SH-SY5Y (cell line): ENCODE measurements around the gene ZNF695.

Experiments used
- GATA2 ChIP-seq: IDR thresholded peaks from 2 replicates; pipeline ENCODE4 v1.6.1; 2011; ENCODE audit warnings: mild to moderate bottlenecking, low read depth, low read length
- GATA3 ChIP-seq: IDR thresholded peaks from 2 replicates; pipeline ENCODE4 v1.6.1; 2011; ENCODE audit warnings: low read depth, mild to moderate bottlenecking, low read length, moderate library complexity

DNA sequence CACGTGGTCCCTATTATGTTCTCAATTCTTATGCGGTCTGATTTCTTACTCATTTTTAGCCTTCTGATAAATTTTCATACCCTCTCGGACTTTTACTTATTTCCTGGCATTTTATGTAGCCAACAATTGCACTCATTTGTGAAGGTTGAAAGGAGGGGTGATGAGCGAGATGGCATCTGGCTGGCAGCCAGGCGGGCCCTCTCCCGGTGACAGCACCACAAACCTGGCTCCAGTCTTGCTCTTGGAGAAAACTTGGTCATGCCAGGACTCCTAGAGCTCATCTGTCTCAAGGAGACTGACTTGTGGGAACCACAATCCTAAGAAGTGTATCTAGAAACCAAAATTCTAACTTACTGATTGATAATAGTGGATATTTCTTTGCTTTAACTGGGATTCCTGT is 61.5 kb downstream of the ZNF695 start:
- TF ChIP-seq GATA2 (no peak), GATA3 (no peak)
